Pons (tissue), 1 donor: ENCODE measurements around the gene IRF7.
"Not testable (repeated sequence)": the region's sequence is repeated elsewhere in the genome, so short reads cannot be mapped to it uniquely, and the experiment has no call there.

Experiments
- DNase-seq: peaks from one replicate; pipeline ENCODE4 v3.0.0-alpha.2; 2016; ENCODE audit warnings: low spot score

IRF7 gene

DNA sequence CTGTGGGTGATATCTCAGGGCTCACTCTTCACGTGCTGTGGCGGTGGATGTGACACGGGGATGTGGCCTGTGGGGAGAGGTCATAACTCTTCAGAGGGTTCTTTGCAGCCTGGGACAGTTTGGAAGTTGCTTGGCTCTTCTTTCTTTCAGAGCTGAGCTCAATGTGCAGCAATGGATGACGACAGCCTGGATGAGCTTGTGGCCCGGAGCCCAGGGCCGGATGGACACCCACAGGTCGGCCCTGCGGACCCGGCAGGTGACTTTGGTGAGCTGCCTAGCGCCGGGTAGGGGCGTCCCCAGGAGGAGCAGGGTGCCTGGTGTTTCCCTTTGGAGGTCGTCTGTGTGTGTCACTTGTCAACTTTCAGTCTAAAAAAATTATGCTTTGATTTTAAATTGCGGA is 34.4 kb downstream of the IRF7 start:
- DNase-seq = no peak

DNA sequence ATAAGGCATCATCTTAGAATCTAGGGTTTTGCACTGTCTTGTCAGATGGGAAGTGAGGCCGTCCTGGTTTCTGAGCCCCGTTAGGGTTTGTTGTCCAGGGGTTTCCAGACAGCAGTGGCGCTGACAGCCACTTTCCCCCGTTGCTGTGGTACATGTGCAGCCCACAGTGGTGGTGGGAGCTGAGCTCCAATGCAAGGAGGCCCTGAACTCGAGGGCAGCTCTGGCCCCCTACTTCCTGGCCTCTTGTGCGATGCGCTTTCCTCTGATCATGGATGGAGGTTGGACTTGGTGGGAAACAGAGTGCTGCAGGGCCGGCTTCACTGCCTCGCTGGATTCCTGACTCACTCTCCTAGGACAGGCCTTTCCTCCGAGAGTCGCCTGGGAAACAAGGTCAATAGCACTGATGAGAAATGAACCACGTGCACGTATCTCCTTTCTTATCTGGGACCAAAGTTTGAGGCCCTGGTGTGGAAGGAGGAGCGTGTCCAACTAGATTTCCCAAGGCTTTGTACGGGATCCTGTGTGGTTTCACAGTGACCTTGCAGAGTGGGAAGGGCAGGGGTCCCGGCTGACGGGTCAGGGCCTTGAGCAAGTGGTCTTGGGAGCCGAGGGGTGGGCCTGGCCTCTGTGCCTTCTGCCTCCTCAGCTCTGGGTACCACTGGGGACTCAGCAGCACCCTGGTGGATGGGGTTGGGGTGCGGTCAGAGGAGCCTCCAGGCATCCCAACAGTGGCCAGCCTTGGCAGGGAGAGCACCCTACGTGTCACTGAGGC is 35.7 kb downstream of the IRF7 start:
- DNase-seq = no peak

DNA sequence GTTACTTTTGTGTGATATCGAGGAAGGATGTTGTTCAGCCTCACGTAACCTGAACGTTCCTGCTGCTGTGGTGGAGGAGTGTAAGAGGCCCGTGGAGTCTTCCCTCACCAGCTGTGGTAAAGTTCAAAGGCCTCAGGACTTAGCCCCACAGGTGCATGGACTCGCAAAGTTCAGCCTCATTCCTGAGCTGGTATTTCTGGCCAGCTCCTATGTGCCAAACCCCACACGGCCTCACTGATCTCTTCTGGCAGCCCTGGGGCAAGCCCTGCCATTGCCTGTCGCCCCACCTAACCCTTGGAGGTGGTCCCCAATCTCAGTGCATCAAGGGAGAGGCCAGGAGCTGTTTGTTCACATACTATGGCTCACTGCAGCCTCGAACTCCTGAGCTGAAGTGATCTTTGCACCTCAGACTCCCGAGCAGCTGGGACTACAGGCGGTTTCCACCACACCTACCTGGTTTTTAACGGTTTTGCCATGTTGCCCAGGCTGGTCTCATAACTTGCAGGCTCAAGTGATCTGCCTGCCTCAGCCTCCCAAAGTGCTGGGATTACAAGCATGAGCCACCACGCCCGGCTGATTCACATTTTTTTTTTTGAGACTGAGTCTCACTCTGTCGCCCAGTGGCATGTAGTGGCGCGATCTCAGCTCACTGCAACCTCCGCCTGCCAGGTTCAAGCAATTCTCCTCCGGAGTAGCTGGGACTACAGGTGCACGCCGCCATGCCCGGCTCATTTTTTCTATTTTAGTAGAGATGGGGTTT is 37.3 kb downstream of the IRF7 start:
- no peak for DNase-seq

DNA sequence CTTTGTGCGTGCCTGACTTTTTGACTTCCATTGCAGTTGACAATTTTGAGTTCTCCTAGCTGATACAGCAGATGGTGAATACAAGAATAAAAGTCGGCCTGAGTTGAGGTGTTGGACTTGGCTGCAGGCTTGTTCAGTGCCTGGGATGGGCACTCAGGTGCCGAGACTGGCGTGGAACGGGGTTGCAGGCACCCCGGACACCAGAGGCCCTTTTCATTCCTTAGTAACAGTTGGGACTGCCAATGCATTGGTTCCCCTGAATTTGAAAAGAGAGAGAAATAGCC is 38.2 kb downstream of the IRF7 start:
- DNase-seq = no peak

DNA sequence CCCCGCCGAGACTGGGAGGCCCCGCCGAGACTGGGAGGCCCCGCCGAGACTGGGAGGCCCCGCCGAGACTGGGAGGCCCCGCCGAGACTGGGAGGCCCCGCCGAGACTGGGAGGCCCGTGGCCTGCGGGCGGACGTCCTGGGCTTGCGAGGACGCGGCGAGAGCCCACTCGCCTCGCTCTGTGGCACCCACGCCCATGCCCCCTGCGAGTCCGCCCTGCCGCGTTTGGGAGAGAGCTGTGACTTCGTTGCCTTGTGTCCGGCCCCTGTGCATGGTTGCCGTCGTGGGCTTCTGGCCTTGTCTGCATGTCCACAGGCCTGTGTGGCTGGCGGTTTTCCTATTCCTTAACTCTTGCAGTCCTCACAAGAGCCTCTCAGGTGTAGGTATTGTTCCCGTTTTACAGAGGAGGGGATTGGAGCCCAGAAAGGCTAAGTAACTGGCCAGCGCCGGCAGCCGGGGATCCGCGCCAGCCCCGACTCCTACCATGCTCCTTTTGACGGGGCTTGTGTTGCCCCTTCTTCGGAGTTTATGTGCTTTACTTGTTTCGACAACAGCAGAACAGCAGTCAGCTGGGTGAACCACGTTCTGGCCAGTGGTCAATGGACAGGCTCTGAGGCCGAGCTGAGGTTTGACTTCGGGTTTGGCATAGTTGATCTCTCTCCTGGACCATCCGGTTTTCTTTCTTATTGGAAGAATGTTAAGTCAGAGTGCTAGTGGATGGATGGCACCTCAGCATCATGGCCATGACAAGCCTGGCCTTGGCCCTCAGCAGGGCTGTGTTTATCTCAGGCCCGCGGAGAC is 38.7 kb downstream of the IRF7 start:
- DNase-seq = no peak

DNA sequence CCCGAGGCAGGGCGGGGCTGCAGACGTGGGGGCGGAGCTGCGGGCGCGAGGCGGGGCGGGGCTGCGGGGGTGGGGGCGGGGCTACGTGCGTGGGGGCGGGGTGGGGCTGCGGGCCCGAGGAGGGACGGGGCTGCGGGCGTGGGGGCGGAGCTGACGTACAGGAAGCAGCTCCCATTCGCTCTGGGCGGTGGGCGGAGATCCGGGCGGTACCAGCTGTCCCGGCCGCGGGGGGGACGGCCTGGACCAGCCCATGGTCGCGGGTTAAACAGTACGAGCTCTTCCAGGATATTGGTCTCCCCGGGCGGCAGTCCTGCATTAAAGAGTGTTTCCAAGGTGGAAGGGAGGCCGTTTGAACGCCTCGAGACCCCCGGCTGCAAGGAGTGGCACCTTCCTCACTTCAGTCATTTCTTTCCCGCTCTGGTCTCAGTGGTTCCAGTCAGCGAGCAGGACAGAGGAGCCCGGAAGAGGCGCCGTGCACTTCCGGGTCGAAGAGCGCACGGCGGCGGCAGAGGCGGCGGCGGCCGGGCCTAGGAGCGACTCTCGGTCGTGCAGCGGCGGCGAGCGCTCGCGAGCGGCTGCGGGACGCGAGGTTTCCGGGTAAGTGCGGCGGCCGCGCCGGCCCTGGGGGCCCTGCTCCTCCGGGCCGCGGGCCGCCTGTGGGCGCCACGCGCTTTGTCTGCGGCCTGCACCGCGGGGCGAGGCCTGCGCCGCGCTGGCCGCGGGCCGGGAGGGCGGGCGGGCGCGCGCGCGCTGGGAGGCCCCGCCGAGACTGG is 39.6 kb downstream of the IRF7 start, which contains the start of gene PHRF1:
Gene PHRF1, plus strand, starts transcription at position 475 of the 773 bp plus-strand sequence. CDS start 5,043 bp downstream, outside the sequence.
- peak; percentile 93 for DNase-seq

DNA sequence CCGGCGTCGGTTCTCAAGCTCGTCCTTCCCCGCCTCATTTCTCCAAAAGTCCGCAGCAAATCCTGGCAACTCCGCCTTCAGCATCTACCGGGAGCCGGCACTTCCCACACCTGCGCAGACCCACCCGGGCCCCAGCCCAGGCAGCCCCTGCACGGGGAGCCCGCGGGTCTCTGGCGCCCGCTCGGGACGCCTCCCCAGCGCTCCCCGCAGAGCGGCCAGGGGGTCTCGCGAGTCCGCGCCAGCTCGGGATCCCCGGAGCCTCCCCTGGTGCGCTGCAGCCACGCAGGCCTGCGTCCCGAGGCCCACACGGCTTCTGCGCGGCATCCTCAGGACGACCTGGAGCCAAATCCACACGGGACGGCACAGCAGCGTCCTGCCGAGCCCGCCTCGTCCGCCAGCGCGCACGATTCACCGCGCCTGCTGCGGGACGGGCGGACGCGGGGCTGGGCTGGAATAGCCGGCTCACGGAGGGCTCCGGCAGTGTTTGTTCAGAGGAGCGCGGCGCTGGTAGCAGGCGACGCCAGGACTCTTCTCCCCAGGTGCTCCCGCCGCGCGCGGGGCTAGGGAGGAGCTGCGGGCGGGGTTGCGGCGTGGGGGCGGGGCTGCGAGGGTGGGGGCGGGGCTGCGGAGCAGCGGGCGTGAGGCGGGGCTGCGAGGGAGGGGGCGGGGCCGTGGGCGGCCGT is 40.3 kb downstream of the IRF7 start:
- peak; percentile 71 for DNase-seq

DNA sequence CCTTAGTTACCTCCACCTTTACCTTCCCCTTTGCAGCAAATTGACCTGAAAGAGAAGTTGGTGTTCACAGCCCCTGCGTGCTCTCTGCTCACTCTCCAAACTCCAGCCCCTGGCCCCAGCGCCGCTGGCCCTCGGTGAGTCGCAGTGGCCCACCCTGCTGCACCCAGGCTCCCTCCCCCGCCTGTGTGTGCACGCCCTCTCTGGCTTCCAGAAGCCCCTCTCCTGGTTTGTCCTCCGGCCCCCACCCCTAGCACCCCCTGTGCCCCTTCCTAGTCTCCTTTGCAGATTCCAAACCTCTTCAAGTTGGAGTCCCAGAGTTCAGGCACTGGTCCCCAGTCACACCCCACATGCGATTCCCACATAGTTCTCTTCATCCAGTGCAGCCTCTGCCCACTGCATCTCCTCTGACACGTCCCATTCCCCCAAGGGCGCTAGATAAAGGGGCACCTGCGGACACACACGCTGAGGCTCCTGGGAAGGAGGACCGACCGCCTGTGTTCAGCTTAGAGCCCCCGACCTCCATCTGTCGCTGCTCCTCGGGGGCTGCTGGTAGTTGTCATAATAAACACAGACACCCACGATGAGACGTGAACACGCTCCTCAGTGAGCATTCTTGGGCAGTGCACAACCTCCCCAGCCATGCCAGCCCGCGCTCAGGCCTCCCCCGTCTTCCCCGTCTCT is 41.0 kb downstream of the IRF7 start:
- DNase-seq = no peak

DNA sequence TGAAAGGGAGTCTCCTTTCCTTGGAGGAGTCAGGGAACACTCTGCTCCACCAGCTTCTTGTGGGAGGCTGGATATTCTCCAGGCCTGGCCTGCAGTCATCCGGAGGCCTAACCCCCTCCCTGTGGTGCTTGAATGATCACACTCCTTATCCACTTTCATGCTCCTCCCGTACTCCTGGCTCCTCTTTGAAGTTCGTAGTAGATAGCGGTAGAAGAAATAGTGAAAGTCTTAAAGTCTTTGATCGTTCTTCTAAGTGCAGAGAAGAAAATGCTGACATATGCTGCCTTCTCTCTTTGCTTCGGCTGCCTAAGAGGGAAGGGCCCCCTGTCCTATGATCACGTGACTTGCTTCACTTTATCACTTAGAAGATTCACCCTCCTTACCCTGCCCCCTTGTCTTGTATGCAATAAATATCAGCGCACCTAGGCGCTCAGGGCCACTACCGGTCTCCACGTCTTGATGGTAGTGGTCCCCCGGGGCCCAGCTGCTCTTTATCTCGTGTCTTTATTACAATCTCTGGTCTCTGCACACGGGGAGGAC is 41.6 kb downstream of the IRF7 start:
- DNase-seq = not testable (repeated sequence)

DNA sequence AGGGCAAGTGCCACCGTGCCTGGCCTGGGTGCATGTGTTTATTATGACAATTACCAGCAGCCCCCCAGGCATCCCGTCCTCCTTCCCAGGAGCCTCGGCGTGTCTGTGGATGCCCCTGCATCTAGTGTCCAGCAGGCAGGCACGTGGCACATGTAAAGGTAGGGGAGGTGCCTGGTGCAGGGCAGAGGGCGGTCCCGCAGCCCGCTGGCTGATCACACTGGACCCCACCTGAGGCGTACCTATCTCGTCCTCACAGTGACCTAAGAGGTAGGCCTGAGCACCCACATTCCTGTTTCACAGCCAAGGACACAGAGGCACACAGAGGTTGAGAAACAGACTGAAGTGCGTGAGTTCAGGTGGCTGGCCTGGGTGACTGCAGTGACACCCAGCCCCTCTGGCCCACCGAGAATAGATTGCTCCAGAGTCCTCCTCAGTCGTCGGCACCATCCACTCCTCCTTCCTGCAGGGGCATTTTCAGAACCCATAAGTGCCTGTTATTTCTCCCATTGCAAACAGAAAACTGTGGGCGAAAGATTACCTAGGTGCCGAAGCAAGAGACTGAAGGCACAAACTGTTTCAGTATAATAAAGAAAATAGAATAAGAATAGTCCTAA is 42.5 kb downstream of the IRF7 start:
- no peak for DNase-seq

DNA sequence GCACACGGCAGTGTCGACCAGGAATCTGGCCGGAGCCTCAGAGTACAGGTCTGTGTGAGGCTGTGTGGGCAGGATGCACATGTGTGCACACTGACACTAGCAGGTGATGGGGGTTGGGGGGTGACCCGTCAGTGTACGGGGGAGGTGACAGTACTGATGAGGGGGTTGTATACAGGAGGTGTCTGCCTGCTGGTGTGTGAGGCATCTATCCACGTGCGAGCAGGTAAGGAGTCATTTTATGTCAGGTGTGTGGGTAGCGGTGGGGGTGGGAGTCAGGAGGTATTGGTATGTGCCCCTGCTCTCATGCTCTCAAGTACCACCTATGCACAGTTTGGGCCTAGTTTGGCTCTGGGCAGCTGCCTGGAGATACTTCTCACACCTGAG is 44.0 kb downstream of the IRF7 start:
- DNase-seq = no peak

DNA sequence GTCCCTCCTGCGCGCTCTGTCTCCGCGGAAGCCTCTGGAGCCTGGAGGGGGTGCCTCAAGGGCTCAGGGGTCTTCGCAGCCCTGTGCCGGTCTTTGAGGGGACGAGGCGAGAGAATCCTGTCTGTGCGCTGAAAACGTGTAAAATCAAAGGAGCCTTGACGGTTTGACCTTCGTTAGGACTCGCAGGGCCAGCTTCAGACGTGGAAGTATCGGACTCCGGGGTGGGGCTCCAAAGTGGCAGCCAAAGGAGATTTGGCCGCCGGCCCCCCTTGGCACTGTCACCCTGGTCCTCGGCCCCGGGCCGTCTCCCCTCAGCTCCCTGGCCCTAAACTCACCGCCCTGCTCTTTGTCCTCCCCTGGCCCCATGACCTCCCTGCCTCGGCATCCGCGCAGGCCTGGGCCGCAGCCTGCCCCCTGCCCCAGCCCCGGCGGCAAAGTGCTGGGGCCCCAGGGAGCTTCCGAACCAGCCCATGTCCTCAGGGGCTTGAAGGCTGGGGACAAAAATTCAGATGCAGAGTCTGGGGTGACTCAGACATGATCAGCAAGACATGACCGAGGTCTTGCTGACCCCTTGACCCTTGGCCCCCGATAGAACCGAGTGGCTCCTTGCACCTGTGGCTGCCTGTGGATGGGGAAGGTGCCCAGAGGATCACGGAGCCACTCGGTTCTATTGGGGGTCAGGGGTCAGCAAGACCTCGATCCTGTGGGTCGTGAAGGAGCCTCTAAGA is 46.4 kb downstream of the IRF7 start:
- no peak for DNase-seq

DNA sequence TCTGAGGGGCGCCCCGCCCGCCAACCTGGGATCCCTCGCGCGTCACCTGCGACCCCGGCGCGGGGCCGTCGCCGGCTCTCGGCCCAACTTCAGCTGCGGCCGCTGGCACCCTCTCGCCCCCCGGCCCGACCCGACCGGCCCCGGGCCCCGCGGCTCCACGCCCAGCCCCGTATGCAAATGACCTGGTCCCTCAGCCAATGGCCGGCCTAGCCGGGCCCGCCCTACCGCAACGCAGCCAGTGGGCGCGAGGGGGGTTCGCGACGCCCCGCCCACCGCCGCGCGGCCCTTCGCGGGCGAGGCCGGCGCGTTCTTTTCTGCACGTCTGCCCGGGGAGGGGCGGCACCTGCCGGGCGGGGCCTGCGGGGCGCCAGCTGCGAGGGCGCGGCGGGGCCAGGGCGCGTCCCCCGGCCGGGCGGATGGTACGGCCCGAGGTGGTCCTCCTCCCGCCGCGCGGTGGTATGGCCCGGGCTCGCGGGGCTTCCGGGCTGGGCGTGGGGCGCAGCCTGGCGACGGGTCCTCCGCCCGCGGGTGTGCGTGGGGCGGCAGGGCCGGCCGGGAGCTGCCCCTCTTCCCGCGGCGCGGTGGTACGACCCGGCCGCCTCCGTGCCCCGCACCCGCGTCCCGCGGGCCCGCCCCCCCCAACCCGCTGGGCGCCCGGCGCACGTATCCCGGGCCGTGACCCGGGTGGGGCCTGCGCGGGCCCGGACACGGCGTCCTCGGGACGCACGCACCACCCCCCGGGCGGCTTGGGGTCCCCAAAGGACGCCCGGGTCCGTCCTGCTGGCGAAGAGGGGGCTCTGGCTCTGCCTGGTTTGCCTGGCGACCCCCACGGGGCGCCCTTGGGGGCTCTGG is 47.2 kb downstream of the IRF7 start:
- DNase-seq = peak; percentile 82

DNA sequence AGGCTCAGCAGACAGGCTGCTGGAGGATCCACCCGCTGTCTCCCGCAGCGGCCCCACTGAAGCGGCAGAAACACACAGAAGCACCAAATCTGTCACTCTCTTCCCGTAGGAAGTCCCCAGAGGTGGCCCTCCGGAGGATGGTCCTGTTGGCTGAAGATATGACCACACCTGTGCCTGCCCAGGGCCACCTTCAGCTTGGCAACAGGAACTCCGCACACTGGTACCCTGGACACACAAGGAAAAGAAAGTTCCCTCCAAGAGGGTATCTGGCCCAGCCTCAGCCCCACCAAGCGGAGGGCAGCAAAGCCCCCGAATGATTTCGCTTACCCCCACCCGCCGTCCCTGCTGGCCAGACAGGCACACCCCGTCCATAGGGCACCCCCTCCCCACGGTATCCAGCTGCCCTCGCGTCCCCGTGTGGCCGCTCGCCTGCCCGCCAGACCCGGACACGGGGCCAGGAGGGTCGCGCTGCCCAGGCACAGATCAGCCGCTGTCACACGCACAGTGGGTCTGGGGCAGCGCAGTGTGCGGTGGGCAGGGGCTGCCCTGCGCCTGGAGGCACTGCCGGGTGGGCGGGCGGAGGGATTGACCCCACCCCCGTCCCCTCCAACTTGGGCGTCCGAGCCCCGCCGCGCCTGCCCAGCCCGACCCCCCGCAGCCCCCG is 48.0 kb downstream of the IRF7 start:
- no peak for DNase-seq

DNA sequence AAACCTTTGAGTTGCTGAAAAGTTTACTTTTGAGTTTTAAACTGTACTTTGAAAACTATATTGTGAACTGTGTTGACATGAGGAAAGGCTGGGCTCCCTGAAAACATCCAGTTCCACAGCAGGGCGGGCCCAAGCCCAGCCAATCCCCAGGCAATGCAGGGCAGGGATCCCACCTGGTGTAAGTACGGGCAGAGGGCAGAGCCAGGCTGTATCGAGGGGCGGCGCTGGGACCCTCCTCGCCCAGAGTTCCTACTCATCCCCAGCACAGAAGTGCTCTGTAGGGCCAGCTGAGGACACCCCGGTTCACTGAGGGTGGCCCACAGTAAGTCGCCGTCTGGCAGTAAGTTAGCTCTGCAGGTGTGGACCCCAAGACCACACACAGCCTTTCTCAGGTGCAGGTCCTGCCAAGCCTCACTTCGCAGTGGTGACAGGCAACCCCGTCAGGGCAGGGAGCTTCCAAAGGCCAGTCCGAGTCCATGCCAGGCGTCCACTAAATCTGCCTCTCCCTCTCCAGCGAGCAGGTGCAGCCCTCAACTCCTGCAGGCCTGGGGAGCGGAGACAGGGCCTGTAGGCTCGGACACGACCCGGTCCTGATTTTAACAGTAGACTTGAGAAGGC is 48.6 kb downstream of the IRF7 start:
- DNase-seq = no peak

DNA sequence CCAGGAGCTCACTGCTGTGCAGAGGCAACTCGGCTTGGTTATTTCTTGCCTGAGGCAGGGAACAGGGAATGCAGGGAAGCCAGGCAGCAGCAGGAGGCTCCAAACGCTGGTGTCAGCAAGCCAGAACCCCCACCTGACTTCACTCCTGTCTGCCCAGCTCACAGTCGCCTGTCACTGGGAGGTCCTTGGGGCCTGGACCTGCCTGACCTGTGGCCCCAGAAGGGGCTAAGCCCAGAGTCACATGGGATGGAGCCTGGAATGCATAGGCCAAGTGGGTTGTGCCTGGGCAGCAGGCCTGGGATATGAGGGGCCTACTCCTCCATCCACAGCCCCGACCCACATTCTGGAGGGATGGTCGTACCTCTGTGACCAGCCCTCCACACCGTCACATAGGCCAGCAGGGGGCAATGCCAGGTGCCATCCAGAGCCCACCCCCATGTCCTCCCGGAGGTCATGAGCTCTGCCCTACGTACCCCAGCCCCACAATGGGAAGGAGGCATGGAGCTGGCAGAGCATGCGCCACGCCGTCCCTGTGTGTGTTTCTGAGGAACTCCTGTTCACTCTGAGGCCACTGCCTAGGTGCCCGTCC is 49.7 kb downstream of the IRF7 start:
- no peak for DNase-seq
